Ovary (tissue), 9 donors: ENCODE results near the gene GPC6. TPM values are rescaled to one million over a fixed set of nuclear protein-coding genes. Genes with fewer than 3 reads are reported as not detected.

ENCODE experiments used
- DNase-seq, 5 donors: peaks; one replicate each; pipeline ENCODE4 v3.0.0-alpha.2; 2019 to 2020
- H3K27ac ChIP-seq, 2 donors: fragments of 200-600 bp; one replicate each; pipeline versions ENCODE4 v1.5.1 to v1.8.0; 2019 to 2022
- H3K27me3 ChIP-seq: fragments of 200-600 bp; one replicate; pipeline ENCODE4 v1.8.0; 2022
- H3K36me3 ChIP-seq: fragments of 200-600 bp; sonication (generic); one replicate; pipeline ENCODE4 v1.5.1; 2019
- H3K4me1 ChIP-seq: one replicate; pipeline ENCODE4 v1.8.1; 2013; ENCODE audit warnings: mild to moderate bottlenecking, moderate library complexity; ENCODE audit not compliant: insufficient read depth
- H3K4me3 ChIP-seq: fragments of 200-600 bp; sonication (generic); one replicate; pipeline ENCODE4 v1.5.1; 2017
- H3K9me3 ChIP-seq, 2 donors: fragments of 200-600 bp in 1 of 2; sonication (generic) in 1 of 2; one replicate each; pipeline versions ENCODE4 v1.5.1 to v1.8.1; 2013 to 2019; ENCODE audit warnings: mild to moderate bottlenecking in 1 of 2, moderate library complexity in 1 of 2
- CTCF ChIP-seq, 3 donors: fragments of 450-650 bp in 2 of 3; fragments of 200-600 bp in 1 of 3; IDR thresholded peaks; one replicate each; pipeline versions ENCODE4 v1.5.1 to v1.8.0; 2016 to 2022; ENCODE audit warnings: antibody characterized with exemption in 3 of 3, mild to moderate bottlenecking in 1 of 3
- EP300 ChIP-seq: sonication (generic); formaldehyde crosslinking; IDR thresholded peaks from one replicate; pipeline ENCODE4 v1.6.1; 2017; ENCODE audit warnings: antibody characterized with exemption
- POLR2A ChIP-seq: fragments of 450-650 bp; IDR thresholded peaks from one replicate; pipeline ENCODE4 v1.6.1; 2017; ENCODE audit warnings: antibody characterized with exemption, mild to moderate bottlenecking, moderate library complexity
- WGBS, 3 donors: extraction: QIAGEN DNeasy Blood & Tissue Kit in 1 of 3; methylation state at CpG; one replicate each; pipeline versions ENCODE4 v1.1.5 to v1.1.7; 2013 to 2017; 5-methylcytosine and 5-hydroxymethylcytosine counted together
- intact Hi-C, 4 donors: fragments of 100-400 bp; cut with DNase I; formaldehyde crosslinking; loops; one replicate each; pipeline versions ENCODE4 v1.11.0 to v1.15.1; 2022 to 2023
- polyA plus RNA-seq, 2 donors: library from polyadenylated mRNA; stranded (reverse); fragments of 200-250 nt in 1 of 2; fragments of 350-450 nt in 1 of 2; fragmentation: Illumina TruSeq in 1 of 2; extraction: RNeasy Lipid Tissue Mini Kit (QIAGEN cat#74804) in 1 of 2; gene quantifications; one replicate each; pipeline ENCODE4 v1.2.3, GENCODE V29; 2013 to 2014
- total RNA-seq, 7 donors: library from RNA; depleted of rRNA in 2 of 7; stranded (reverse); fragments of >200 nt in 2 of 7; fragmentation: NEBNext Ultra II Directional in 3 of 7; extraction: Animal tissue kit (Norgen Biotek cat#: 25700) in 3 of 7; gene quantifications; one replicate each; pipeline versions ENCODE4 v1.1.0 to v1.2.4, GENCODE V29; 2016 to 2023
- donor health status: DM: no; HTN: no; CAD: no; lungs with moderate emphysema.
- donor health status: DM: no; HTN: no; CAD: no.
- donor health status: Bipolar disorder and iron deficiency.
- donor health status: DM: yes; HTN: yes; CAD: no.
- donor health status: DM: no; HTN: no; CAD: no.
- donor health status: DM: yes; HTN: yes; CAD: no.

Gene GPC6
- total and polyA plus RNA-seq, 9 donors: 4.3 to 22.3 (median 17.9) TPM

- Histone ChIP-seq H3K36me3 (no peaks in the 10 kb centered on the region), H3K27me3 (peaks cover 3% of the 10 kb centered on the region), H3K9me3 (no peaks in the 10 kb centered on the region), H3K4me1 (peaks cover 3% of the 10 kb centered on the region), H3K4me3 (no peak overlapping the region), H3K27ac (no peak overlapping the region)
- intact Hi-C loops: no loop called here
- TF ChIP-seq CTCF (IDR thresholded peaks at IDR 0.05) (no peak), EP300 (no peak)
- no peak for DNase-seq
- 86 to 93% (median 93%) methylated on average over 5 of the region's 5 CpGs for WGBS, 3 donors
These were observed 517.4 kb downstream of the GPC6 start for GRCh38 chr13:93744033-93744432.

GRCh38 chr13:93744886-93745285 is 518.3 kb downstream of the GPC6 start:
- intact Hi-C loops: no loop called here
- WGBS, 3 donors: 78 to 92% (median 85%) methylated on average over 1 of the region's 1 CpG
- Histone ChIP-seq H3K36me3 (no peaks in the 10 kb centered on the region), H3K27ac (no peak overlapping the region), H3K27me3 (peaks cover 3% of the 10 kb centered on the region), H3K4me1 (peaks cover 3% of the 10 kb centered on the region), H3K4me3 (no peak overlapping the region), H3K9me3 (no peaks in the 10 kb centered on the region)
- no peak for DNase-seq
- TF ChIP-seq POLR2A (no peak), EP300 (no peak), CTCF (IDR thresholded peaks at IDR 0.05) (no peak)

- TF ChIP-seq CTCF (IDR thresholded peaks at IDR 0.05): no peak
- TF ChIP-seq EP300: no peak
- TF ChIP-seq POLR2A: no peak
- 85 to 91% (median 91%) methylated on average over 2 of the region's 2 CpGs for WGBS, 3 donors
- no peaks in the 10 kb centered on the region for H3K4me1 ChIP-seq
- no peaks in the 10 kb centered on the region for H3K9me3 ChIP-seq
- no peak overlapping the region for H3K4me3 ChIP-seq
- H3K27me3 ChIP-seq: peaks cover 3% of the 10 kb centered on the region
- DNase-seq: no peak
- H3K27ac ChIP-seq: no peak overlapping the region
- no peaks in the 10 kb centered on the region for H3K36me3 ChIP-seq
- intact Hi-C loops: no loop called here
These were observed 519.3 kb downstream of the GPC6 start for GRCh38 chr13:93745884-93746283.

GRCh38 chr13:93746589-93746988 is 520.0 kb downstream of the GPC6 start:
- Histone ChIP-seq H3K27ac (no peak overlapping the region), H3K27me3 (peaks cover 3% of the 10 kb centered on the region), H3K4me1 (no peaks in the 10 kb centered on the region), H3K4me3 (no peak overlapping the region), H3K9me3 (no peaks in the 10 kb centered on the region), H3K36me3 (no peaks in the 10 kb centered on the region)
- 98 to 100% (median 98%) methylated on average over 1 of the region's 1 CpG for WGBS, 3 donors
- DNase-seq: no peak
- TF ChIP-seq POLR2A (no peak), EP300 (no peak), CTCF (IDR thresholded peaks at IDR 0.05) (no peak)
- intact Hi-C loops: no loop called here

GRCh38 chr13:93750676-93751075 is 524.1 kb downstream of the GPC6 start:
- Histone ChIP-seq H3K4me3 (no peak overlapping the region), H3K4me1 (no peaks in the 10 kb centered on the region), H3K9me3 (no peaks in the 10 kb centered on the region), H3K27me3 (no peaks in the 10 kb centered on the region), H3K36me3 (no peaks in the 10 kb centered on the region), H3K27ac (no peak overlapping the region)
- no peak for TF ChIP-seq POLR2A
- no peak for TF ChIP-seq CTCF (IDR thresholded peaks at IDR 0.05)
- TF ChIP-seq EP300: no peak
- WGBS, 3 donors: 93 to 95% (median 95%) methylated on average over 4 of the region's 4 CpGs
- intact Hi-C loops: no loop called here
- DNase-seq: no peak
